Neural progenitor cell (in vitro differentiated cells): ENCODE measurements around the gene ZBTB43. TPM values are rescaled to one million over a fixed set of nuclear protein-coding genes. Genes with fewer than 3 reads are reported as not detected.

Experiments
- DNase-seq: peaks from one replicate; pipeline ENCODE4 v3.0.0-alpha.2; 2016; ENCODE audit warnings: low spot score
- H2AFZ ChIP-seq: fragments of 200-600 bp; sonication (generic); replicated peaks from 2 replicates; pipeline ENCODE4 v1.6.1; 2016; ENCODE audit warnings: antibody characterized with exemption
- H3F3A ChIP-seq: fragments of 200-600 bp; sonication (generic); 2 replicates; pipeline ENCODE4 v1.6.1; 2016; ENCODE audit warnings: antibody characterized with exemption, low read depth
- H3K27ac ChIP-seq: fragments of 200-600 bp; sonication (generic); 2 replicates; pipeline ENCODE4 v1.5.1; 2016; ENCODE audit warnings: mild to moderate bottlenecking
- H3K27me3 ChIP-seq: fragments of 200-600 bp; sonication (generic); 2 replicates; pipeline ENCODE4 v1.6.1; 2016; ENCODE audit warnings: mild to moderate bottlenecking, moderate library complexity
- H3K36me3 ChIP-seq: fragments of 200-600 bp; sonication (generic); 2 replicates; pipeline ENCODE4 v1.5.1; 2016
- H3K4me1 ChIP-seq: fragments of 200-600 bp; sonication (generic); 2 replicates; pipeline ENCODE4 v1.6.1; 2016; ENCODE audit warnings: mixed run types
- H3K4me2 ChIP-seq: fragments of 200-600 bp; sonication (generic); 2 replicates; pipeline ENCODE4 v1.6.1; 2016
- H3K4me3 ChIP-seq: fragments of 200-600 bp; sonication (generic); 2 replicates; pipeline ENCODE4 v1.5.1; 2016
- H3K79me2 ChIP-seq: fragments of 200-600 bp; sonication (generic); 2 replicates; pipeline ENCODE4 v1.6.1; 2016; ENCODE audit warnings: low read depth
- H3K9ac ChIP-seq: fragments of 200-600 bp; sonication (generic); 2 replicates; pipeline ENCODE4 v1.6.1; 2016
- H3K9me3 ChIP-seq: fragments of 200-600 bp; sonication (generic); 2 replicates; pipeline ENCODE4 v1.5.1; 2016; ENCODE audit warnings: low read depth
- H4K20me1 ChIP-seq: fragments of 200-600 bp; sonication (generic); 2 replicates; pipeline ENCODE4 v1.6.1; 2016; ENCODE audit warnings: low read depth
- H3K27ac Mint-ChIP-seq: 3 replicates; pipeline ENCODE4 v1.8.0; 2021; ENCODE audit warnings: mixed read lengths
- H3K27me3 Mint-ChIP-seq: 2 replicates; pipeline ENCODE4 v1.8.0; 2022; ENCODE audit warnings: low read depth, mild to moderate bottlenecking, inconsistent platforms, moderate library complexity, mixed read lengths; ENCODE audit not compliant: insufficient read depth
- H3K36me3 Mint-ChIP-seq: 3 replicates; pipeline ENCODE4 v1.8.0; 2021; ENCODE audit warnings: mixed read lengths
- H3K4me1 Mint-ChIP-seq: 3 replicates; pipeline ENCODE4 v1.8.0; 2021; ENCODE audit warnings: mixed read lengths
- H3K4me3 Mint-ChIP-seq: 3 replicates; pipeline ENCODE4 v1.8.0; 2021; ENCODE audit warnings: mild to moderate bottlenecking, moderate library complexity, mixed read lengths
- H3K9me3 Mint-ChIP-seq: 3 replicates; pipeline ENCODE4 v1.8.0; 2020; ENCODE audit warnings: mixed read lengths
- CTCF ChIP-seq: fragments of 200-600 bp; sonication (generic); IDR thresholded peaks from 2 replicates; pipeline ENCODE4 v1.5.1; 2017; ENCODE audit warnings: antibody characterized with exemption, mild to moderate bottlenecking
- EZH2 ChIP-seq: fragments of 200-600 bp; sonication (generic); IDR thresholded peaks from 2 replicates; pipeline ENCODE4 v1.6.1; 2017; ENCODE audit warnings: antibody characterized with exemption, mild to moderate bottlenecking, moderate library complexity
- EZH2phosphoT487 ChIP-seq: fragments of 200-600 bp; sonication (generic); IDR thresholded peaks from 2 replicates; pipeline ENCODE4 v1.6.1; 2017; ENCODE audit warnings: antibody characterized with exemption
- total RNA-seq: library from RNA; depleted of rRNA; stranded (reverse); fragments of >200 nt; gene quantifications from 2 replicates; pipeline ENCODE4 v1.2.3, GENCODE V29; 2015; ENCODE audit warnings: low replicate concordance

ZBTB43 gene
- total RNA-seq, 1 donor from 2014 or later, result 10.0 TPM

- peaks cover 3% of the 10 kb centered on the region for H3K4me1 Mint-ChIP-seq
- no peaks in the 10 kb centered on the region for H3K27me3 ChIP-seq
Observed at GRCh38 chr9:126847051-126847450, 42.2 kb downstream of the ZBTB43 start.

GRCh38 chr9:126849591-126850225 lies 44.9 kb downstream of the ZBTB43 start:
- Mint-ChIP-seq H3K4me3 (peak overlapping the region; percentile 54), H3K4me1 (peaks cover 7% of the 10 kb centered on the region), H3K9me3 (no peaks in the 10 kb centered on the region), H3K27ac (no peak overlapping the region), H3K27me3 (peaks cover 8% of the 10 kb centered on the region), H3K36me3 (no peaks in the 10 kb centered on the region)
- Histone ChIP-seq H3K4me3 (no peak overlapping the region), H3K4me2 (no peak overlapping the region), H3K27me3 (no peaks in the 10 kb centered on the region), H3K36me3 (no peaks in the 10 kb centered on the region), H2AFZ (no peak overlapping the region), H3K4me1 (peaks cover 15% of the 10 kb centered on the region), H3K9me3 (no peaks in the 10 kb centered on the region), H3F3A (no peaks in the 10 kb centered on the region), H3K79me2 (no peaks in the 10 kb centered on the region), H3K9ac (no peak overlapping the region), H4K20me1 (no peaks in the 10 kb centered on the region), H3K27ac (no peak overlapping the region)
- TF ChIP-seq EZH2phosphoT487 (no peak), EZH2 (no peak), CTCF (no peak)
- DNase-seq, result no peak

More at GRCh38 chr9:126847051-126847450, 42.2 kb downstream of the ZBTB43 start:
- H3K4me2 ChIP-seq, result no peak overlapping the region
- H3K4me1 ChIP-seq, result peaks cover 9% of the 10 kb centered on the region
- H4K20me1 ChIP-seq, result no peaks in the 10 kb centered on the region
- no peaks in the 10 kb centered on the region for H3K36me3 ChIP-seq
- no peak overlapping the region for H3K9ac ChIP-seq
- H3K9me3 ChIP-seq, result no peaks in the 10 kb centered on the region
- no peaks in the 10 kb centered on the region for H3F3A ChIP-seq
- Mint-ChIP-seq H3K27me3 (peaks cover 2% of the 10 kb centered on the region), H3K4me3 (peak overlapping the region; percentile 4), H3K27ac (no peak overlapping the region), H3K36me3 (no peaks in the 10 kb centered on the region), H3K9me3 (no peaks in the 10 kb centered on the region)
- no peaks in the 10 kb centered on the region for H3K79me2 ChIP-seq
- no peak for DNase-seq
- TF ChIP-seq EZH2phosphoT487 (no peak), CTCF (no peak), EZH2 (no peak)
- no peak overlapping the region for H3K27ac ChIP-seq
- no peak overlapping the region for H2AFZ ChIP-seq
- no peak overlapping the region for H3K4me3 ChIP-seq

GRCh38 chr9:126851286-126851880 lies 46.5 kb downstream of the ZBTB43 start:
- peaks cover 20% of the 10 kb centered on the region for H3K4me1 ChIP-seq
- H3K27me3 Mint-ChIP-seq, result peaks cover 8% of the 10 kb centered on the region
- H3K4me3 Mint-ChIP-seq, result no peak overlapping the region
- no peak overlapping the region for H3K9ac ChIP-seq
- H3K9me3 Mint-ChIP-seq, result no peaks in the 10 kb centered on the region
- no peak overlapping the region for H3K27ac ChIP-seq
- TF ChIP-seq EZH2phosphoT487, result no peak
- TF ChIP-seq CTCF, result no peak
- TF ChIP-seq EZH2, result no peak
- peak overlapping the region; percentile 45 for H3K4me2 ChIP-seq
- H3K36me3 Mint-ChIP-seq, result no peaks in the 10 kb centered on the region
- no peak overlapping the region for H3K4me3 ChIP-seq
- no peaks in the 10 kb centered on the region for H3K9me3 ChIP-seq
- no peaks in the 10 kb centered on the region for H3K36me3 ChIP-seq
- H2AFZ ChIP-seq, result no peak overlapping the region
- H3F3A ChIP-seq, result no peaks in the 10 kb centered on the region
- H3K79me2 ChIP-seq, result no peaks in the 10 kb centered on the region
- H3K4me1 Mint-ChIP-seq, result peaks cover 7% of the 10 kb centered on the region
- no peak overlapping the region for H3K27ac Mint-ChIP-seq
- no peaks in the 10 kb centered on the region for H3K27me3 ChIP-seq
- no peak for DNase-seq
- no peaks in the 10 kb centered on the region for H4K20me1 ChIP-seq
